Measurements from ENCODE around the gene CLTA.
"Not testable (repeated sequence)": the region's sequence is repeated elsewhere in the genome, so short reads cannot be mapped to it uniquely, and the experiment has no call there.

Gene CLTA

GRCh38 chr9:36191290-36191645 lies 547 bp downstream of the CLTA start:
- peak in 5 of 6 experiments; percentile 16 to 65 (median 43) for DNase-seq

DNA sequence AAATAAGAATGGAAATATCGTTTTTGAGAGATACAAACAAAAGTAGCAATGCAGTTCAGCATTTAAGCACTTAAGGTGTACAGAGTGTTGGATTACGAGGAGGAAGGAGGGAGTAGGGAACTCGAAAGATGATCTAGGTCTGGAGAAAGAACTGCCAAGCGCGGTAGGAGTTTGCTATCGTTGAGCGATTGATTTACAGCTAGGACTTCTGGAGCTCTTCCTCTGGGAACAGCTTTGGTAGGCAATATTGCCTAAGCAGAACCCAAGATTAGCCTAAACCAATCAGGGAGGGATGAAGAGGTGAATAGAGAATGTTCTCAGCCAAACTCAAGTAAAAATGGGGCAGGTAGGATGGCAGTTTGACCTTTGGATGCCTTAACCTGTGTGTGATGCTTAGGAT lies 965 bp downstream of the CLTA start:
- DNase-seq, result no peak

GRCh38 chr9:36192196-36192595 lies 1.5 kb downstream of the CLTA start:
- DNase-seq, result no peak

GRCh38 chr9:36193023-36193422 lies 2.3 kb downstream of the CLTA start:
- DNase-seq, result no peak

GRCh38 chr9:36194326-36195000 lies 3.7 kb downstream of the CLTA start:
- no peak for DNase-seq

- DNase-seq, result no peak
These were observed 14.3 kb downstream of the CLTA start for GRCh38 chr9:36204906-36205547.

GRCh38 chr9:36207016-36207415 lies 16.3 kb downstream of the CLTA start:
- no peak for DNase-seq

DNA sequence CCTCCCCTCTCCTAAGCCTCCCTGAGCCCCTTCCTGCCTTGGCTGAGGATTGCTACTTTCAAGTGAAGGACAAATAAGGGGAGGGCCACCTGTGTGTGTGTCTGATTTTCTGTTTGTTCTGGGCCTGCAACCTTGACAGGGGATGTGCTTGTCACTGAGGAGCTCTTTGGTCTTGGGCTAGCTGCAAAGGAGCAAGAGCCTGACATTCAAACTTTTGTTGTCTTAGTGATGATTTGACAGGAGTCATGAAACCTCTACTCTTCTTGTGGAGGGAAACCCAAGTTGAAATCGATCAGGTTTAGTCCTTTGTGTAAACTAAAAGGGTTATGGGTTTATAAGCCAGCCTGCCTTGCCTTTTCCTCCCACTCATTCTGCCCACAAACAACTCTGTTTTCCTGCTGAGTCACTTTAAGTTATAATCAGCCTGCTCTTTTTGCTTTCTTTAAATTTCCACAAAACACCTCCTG lies 16.9 kb downstream of the CLTA start:
- DNase-seq, result no peak

GRCh38 chr9:36208521-36209253 lies 18.0 kb downstream of the CLTA start:
- no peak for DNase-seq

GRCh38 chr9:36210722-36211121 lies 20.0 kb downstream of the CLTA start:
- no peak for DNase-seq

DNA sequence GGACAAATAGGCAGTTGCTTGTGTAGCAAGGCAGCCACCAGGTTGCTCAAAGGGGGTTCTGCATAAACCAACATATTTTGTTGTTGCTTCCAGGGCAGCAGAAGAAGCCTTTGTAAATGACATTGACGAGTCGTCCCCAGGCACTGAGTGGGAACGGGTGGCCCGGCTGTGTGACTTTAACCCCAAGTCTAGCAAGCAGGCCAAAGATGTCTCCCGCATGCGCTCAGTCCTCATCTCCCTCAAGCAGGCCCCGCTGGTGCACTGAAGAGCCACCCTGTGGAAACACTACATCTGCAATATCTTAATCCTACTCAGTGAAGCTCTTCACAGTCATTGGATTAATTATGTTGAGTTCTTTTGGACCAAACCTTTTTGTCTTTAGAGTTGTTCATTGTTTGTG lies 20.8 kb downstream of the CLTA start:
- no peak for DNase-seq

GRCh38 chr9:36213387-36213786 lies 22.7 kb downstream of the CLTA start:
- DNase-seq, result no peak

- no peak for DNase-seq
These were observed 23.3 kb downstream of the CLTA start for GRCh38 chr9:36213989-36214388.

DNA sequence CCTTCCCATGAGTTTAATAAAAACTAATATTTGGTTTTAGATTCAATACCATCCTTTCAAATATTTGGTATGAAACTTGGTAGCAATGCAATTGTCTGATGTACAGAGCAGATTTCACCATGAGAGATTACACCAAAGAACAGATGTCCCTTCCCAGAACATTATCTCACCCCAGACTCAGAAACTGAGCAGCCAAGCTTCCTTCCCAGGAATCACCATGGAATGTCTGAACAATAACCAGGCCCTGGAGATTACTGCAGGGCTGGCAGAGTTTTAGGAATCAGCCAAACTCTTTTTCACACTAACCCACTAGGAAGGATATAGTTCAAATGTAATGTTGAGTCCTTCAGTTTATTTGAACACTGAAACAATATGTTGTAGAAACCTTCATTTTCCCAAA lies 23.9 kb downstream of the CLTA start:
- DNase-seq, result no peak

GRCh38 chr9:36217256-36217968 lies 26.7 kb downstream of the CLTA start:
- DNase-seq, result no peak

- no peak for DNase-seq
These were observed 27.3 kb downstream of the CLTA start for GRCh38 chr9:36218011-36218410.

DNA sequence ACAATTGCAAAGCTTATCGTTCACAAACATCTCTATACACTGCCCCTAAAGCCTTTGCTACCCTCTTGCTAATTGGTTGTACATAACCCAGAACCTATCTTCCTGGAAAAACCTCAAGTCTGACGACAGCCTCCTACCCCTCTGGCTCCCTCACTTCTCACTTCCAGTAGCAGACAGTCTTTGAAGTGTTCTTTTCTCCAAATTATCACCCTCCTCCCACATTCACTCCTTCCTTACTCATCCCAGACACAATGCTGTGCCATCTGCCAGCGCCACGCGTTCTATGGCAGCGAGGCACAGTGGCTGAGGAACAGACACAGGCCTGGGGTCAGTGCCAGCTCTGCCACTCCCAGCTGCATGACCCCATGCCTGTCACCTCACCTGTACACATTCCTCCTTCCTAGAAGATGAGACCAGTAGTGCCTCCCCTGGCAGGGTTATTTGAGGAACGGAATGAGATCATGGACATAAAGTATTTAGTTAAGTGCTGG lies 27.7 kb downstream of the CLTA start:
- no peak for DNase-seq

- no peak for DNase-seq
These were observed 30.9 kb downstream of the CLTA start for GRCh38 chr9:36221667-36222066.

GRCh38 chr9:36222449-36222848 lies 31.7 kb downstream of the CLTA start:
- DNase-seq, result no peak

- no peak for DNase-seq
These were observed 46.5 kb downstream of the CLTA start for GRCh38 chr9:36237230-36237629.

DNA sequence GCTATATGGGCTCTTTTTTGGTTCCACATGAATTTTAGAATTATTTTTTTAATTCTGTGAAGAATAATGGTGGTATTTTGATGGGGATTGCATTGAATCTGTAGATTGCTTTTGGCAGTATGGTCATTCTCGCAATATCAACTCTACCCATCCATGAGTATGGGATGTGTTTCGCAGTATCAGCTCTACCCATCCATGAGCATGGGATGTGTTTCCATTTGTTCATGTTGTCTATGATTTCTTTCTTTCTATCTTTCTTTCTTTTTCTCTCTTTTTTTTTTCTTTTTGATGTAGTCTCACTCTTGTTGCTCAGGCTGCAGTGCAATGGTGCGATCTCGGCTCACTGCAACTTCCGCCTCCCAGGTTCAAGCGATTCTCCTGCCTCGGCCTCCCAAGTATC lies 48.5 kb downstream of the CLTA start:
- not testable (repeated sequence) for DNase-seq

- not testable (repeated sequence) for DNase-seq
These were observed 49.0 kb downstream of the CLTA start for GRCh38 chr9:36239675-36240074.

GRCh38 chr9:36245906-36246305 lies 55.2 kb downstream of the CLTA start:
- DNase-seq, result no peak

All from stimulated activated naive CD4-positive, alpha-beta T cell (primary cell).